ENCODE measurements around the gene KCNJ10. TPM values are rescaled to one million over a fixed set of nuclear protein-coding genes. Genes with fewer than 3 reads are reported as not detected.

The KCNJ10 gene
- total RNA-seq, 1 donor from 2014 or later: not detected

- Mint-ChIP-seq H3K36me3 (ENCODE audit: unreplicated experiment) (no peaks in the 10 kb centered on the region), H3K4me3 (ENCODE audit: unreplicated experiment) (peak overlapping the region; percentile 99), H3K27me3 (ENCODE audit: unreplicated experiment) (no peaks in the 10 kb centered on the region), H3K4me1 (ENCODE audit: low read depth, unreplicated experiment) (peaks cover 8% of the 10 kb centered on the region), H3K9me3 (ENCODE audit: unreplicated experiment) (peaks cover 3% of the 10 kb centered on the region), H3K27ac (ENCODE audit: unreplicated experiment) (peak overlapping the region; percentile 91)
- TF ChIP-seq CTCF (IDR thresholded peaks at IDR 0.05; ENCODE audit: partially characterized antibody, unreplicated experiment): no peak
- DNase-seq: no peak
These were observed 39.1 kb downstream of the KCNJ10 start for GRCh38 chr1:160030657-160031364.

- no peaks in the 10 kb centered on the region for H3K9me3 Mint-ChIP-seq (ENCODE audit: unreplicated experiment)
- H3K4me1 Mint-ChIP-seq (ENCODE audit: low read depth, unreplicated experiment): peaks cover 8% of the 10 kb centered on the region
- no peak for TF ChIP-seq CTCF (IDR thresholded peaks at IDR 0.05; ENCODE audit: partially characterized antibody, unreplicated experiment)
- no peaks in the 10 kb centered on the region for H3K27me3 Mint-ChIP-seq (ENCODE audit: unreplicated experiment)
- H3K36me3 Mint-ChIP-seq (ENCODE audit: unreplicated experiment): no peaks in the 10 kb centered on the region
- DNase-seq: no peak
- no peak overlapping the region for H3K4me3 Mint-ChIP-seq (ENCODE audit: unreplicated experiment)
- H3K27ac Mint-ChIP-seq (ENCODE audit: unreplicated experiment): no peak overlapping the region
These were observed 41.5 kb downstream of the KCNJ10 start for GRCh38 chr1:160028426-160028825.

DNA sequence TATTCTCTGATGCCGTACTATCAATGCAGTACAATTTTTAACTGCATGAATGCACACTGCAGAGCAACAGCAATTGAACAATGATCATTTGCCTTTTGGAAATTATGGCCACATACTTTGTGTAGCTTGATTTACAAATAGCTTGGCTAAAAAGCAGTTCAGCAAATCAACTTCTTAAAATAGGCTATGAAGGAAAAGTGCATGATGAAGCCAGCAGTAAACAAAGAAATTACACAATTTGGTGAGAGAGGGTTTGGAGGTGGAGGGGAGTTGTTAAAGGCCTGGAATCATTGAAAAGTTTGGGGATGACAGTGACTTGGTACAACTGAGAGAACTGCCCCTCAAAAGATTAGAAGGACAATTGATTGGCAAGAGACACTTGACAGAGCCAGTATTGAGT is 44.6 kb downstream of the KCNJ10 start:
- no peak for TF ChIP-seq CTCF (IDR thresholded peaks at IDR 0.05; ENCODE audit: partially characterized antibody, unreplicated experiment)
- Mint-ChIP-seq H3K4me3 (ENCODE audit: unreplicated experiment) (no peak overlapping the region), H3K9me3 (ENCODE audit: unreplicated experiment) (no peaks in the 10 kb centered on the region), H3K4me1 (ENCODE audit: low read depth, unreplicated experiment) (peaks cover under 1% of the 10 kb centered on the region), H3K27ac (ENCODE audit: unreplicated experiment) (no peak overlapping the region), H3K27me3 (ENCODE audit: unreplicated experiment) (no peaks in the 10 kb centered on the region), H3K36me3 (ENCODE audit: unreplicated experiment) (no peaks in the 10 kb centered on the region)
- no peak for DNase-seq

DNA sequence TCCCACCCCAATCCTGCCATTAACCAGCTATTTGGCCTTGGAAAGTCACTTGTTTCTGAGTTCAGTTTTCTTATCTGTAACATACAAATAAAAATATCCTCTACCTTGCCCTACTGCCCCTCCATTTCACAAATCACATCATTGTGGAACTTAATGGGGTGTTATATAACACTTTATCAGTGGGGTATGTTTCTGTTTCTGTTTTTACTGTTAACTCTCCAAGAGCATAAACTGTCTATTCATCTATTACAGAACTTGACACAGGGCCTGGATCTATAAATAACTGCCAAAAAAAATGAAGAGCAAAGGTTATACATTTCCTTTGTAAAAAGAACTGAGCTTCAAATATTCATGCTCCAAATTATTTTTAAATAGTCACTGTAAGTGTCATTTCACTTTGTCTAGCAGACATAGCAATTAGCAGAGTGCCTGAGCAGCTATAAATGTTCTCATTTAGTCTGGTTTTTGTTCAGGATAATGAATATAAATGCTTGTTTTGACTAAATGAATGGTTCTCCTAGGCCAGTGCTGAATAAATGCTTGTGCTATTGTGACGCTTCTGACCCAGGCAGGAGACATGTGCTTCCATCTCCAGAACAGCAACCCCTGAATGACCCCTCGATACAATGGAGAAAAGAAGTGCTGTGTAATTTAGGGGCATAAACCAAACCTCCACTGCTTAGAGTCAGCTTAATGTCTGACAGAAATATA is 45.6 kb downstream of the KCNJ10 start:
- H3K9me3 Mint-ChIP-seq (ENCODE audit: unreplicated experiment): no peaks in the 10 kb centered on the region
- H3K27ac Mint-ChIP-seq (ENCODE audit: unreplicated experiment): no peak overlapping the region
- TF ChIP-seq CTCF (IDR thresholded peaks at IDR 0.05; ENCODE audit: partially characterized antibody, unreplicated experiment): no peak
- no peak overlapping the region for H3K4me3 Mint-ChIP-seq (ENCODE audit: unreplicated experiment)
- H3K4me1 Mint-ChIP-seq (ENCODE audit: low read depth, unreplicated experiment): no peaks in the 10 kb centered on the region
- H3K27me3 Mint-ChIP-seq (ENCODE audit: unreplicated experiment): no peaks in the 10 kb centered on the region
- H3K36me3 Mint-ChIP-seq (ENCODE audit: unreplicated experiment): no peaks in the 10 kb centered on the region
- no peak for DNase-seq
